Coronary artery (tissue), 2 donors: ENCODE results near the gene CRYL1.

Source experiments
- DNase-seq: peaks from one replicate; pipeline ENCODE4 v3.0.0-alpha.2; 2017; ENCODE audit warnings: low spot score
- H3K27ac ChIP-seq, 2 donors: fragments of 200-600 bp; sonication (generic); one replicate each; pipeline ENCODE4 v1.5.1; 2016 to 2019
- H3K4me3 ChIP-seq: fragments of 200-600 bp; sonication (generic); 2 replicates; pipeline ENCODE4 v1.5.1; 2016; ENCODE audit warnings: mild to moderate bottlenecking, moderate library complexity
- CTCF ChIP-seq: fragments of 200-600 bp; sonication (generic); IDR thresholded peaks from one replicate; pipeline ENCODE4 v1.5.1; 2019; ENCODE audit warnings: antibody characterized with exemption

CRYL1 gene

DNA sequence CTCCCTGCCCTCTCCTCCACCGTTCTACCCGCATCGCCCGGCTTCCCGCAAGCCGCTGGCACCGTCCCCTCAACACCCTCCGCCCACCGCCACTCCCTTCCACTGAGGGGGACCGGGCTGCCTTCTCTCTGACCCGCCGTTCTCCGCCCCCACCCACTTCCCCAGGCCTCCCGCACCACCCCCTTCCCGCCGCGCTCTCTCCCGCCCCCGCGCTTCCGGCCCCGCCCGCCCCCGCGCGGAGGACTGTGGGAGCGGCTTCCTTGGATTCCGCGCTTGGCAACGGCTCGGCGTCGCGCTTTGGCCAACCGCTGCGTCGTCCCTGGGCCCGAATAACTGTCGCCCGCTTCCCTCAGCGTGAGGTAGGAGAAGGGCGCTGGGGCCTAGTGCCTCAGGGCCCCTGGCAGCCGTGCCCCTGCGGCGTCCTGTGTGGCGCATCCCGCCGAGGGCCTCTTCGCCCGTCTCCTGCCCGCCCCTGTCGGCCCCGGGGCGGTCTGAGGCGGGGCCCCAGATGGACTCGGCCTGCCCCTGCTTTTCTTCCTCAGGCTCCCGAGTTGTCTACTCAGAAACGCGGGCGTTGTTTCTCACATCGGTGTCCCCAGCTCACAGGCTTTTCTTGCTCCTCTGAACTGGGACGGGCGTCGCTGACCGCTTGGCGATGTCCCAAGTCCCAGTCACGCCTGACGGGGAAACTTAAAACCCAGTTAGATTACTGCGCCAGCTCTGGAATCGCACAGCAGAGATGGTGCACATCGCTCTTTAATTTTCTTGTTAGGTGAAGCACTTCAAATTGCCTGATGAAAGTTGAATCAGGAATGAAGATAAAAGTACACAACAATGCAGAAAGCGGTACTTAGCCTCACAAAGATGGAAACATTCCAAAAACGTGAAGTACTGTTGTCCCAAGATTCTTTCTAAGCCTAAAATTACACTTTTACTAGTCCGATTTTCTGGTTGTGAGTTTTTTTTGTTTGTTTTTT, 41.5 kb upstream of the CRYL1 start, which contains the start of gene IFT88:
Gene IFT88, plus strand, starts transcription at position 260 of the 977 bp plus-strand sequence. CDS start 7,229 bp downstream, outside the sequence.
- DNase-seq, result peak; percentile 91
- peak within 1 kb of the TSS; percentile 91 for H3K4me3 ChIP-seq
- peak within 1 kb of the TSS; percentile 92 to 97 for H3K27ac ChIP-seq
- no peak for TF ChIP-seq CTCF

- DNase-seq, result no peak
- H3K27ac ChIP-seq, result peak overlapping the region; percentile 92 to 97
- H3K4me3 ChIP-seq, result peak overlapping the region; percentile 91
- no peak for TF ChIP-seq CTCF
Measured at GRCh38 chr13:20566468-20566897, 40.8 kb upstream of the CRYL1 start.

DNA sequence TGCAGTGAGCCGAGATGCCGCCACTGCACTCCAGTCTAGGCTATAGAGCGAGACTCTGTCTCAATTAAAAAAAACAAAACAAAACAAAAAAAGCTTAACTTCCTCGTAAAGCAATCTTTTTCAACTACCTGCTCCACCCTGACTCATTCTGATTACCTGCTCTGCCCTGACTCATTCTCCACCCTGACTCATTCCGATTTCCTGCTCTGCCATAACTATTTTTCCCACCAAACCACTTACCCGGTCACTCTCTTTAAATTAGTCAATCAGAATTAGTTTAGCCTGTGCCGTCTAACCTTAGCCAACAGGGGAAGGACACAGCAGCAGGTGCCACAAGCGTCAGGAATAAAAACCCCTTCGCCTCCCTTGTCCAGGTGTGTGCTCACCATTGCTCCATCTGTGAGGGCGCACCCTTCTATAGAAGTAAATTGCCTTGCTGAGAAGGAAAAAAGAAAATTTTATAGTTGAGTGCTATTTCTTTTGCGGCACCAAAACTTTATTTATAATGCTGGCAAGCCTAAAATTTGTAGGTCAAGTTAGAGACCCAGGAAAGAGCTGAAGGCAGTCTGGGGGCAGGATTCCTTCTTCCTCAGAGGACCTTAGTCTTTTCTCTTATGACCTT, 39.6 kb upstream of the CRYL1 start:
- Histone ChIP-seq H3K4me3 (no peak overlapping the region), H3K27ac (no peak overlapping the region)
- no peak for DNase-seq
- no peak for TF ChIP-seq CTCF

GRCh38 chr13:20561741-20562140, 36.1 kb upstream of the CRYL1 start:
- Histone ChIP-seq H3K27ac (no peak overlapping the region), H3K4me3 (no peak overlapping the region)
- TF ChIP-seq CTCF, result no peak
- DNase-seq, result no peak

DNA sequence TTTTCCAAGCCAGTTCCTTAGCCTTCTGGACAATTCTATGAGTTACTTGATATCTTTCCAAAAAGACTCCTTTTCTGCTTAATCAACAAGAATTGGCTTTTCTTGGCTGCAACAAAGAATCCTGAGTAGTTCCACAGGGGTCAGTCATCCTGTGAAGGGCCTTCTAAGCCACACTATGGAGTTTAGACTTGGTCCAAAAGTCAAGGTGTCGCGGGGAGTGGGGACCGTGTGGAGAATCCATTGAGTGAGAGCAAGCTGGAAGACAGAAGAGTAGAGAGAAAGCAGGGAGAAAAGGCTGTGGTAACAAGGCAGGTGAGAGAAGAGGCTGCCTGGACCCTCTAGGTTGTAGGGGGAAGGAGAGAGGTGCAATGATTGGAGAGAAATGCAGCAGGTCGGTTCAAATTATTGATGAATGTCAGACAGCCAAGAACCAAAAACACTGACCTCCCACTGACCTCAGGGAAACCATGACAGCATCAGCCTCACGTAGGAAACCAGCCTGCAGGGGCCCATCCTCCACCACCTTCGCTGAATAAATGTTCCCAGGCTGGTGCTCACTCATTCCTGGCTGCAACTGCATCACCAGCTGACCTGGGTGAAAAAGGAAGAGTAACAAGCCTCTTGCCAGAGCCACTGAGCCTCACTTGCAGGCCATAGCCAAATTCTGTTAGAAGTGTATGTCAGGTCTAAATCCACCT, 34.2 kb upstream of the CRYL1 start:
- Histone ChIP-seq H3K27ac (no peak overlapping the region), H3K4me3 (no peak overlapping the region)
- TF ChIP-seq CTCF, result no peak
- DNase-seq, result no peak

DNA sequence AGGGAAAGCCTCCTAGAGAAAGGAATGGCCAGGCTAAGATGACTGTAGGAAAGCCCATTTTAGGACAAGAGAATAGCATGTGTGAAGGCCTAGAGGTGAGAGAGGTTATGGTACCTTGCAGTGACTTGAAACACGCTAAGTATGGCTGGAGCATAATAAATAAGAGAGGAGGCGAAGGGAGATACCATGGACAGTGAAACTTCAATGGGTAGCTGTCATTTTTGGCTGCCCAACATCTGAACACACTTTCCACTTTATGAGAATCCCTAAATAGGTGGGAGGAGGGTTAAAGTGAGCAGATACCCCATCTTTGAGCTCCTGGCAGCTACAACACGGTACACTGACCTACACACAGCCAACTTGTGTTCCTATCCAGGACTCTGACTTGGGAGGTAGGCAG, 33.3 kb upstream of the CRYL1 start:
- TF ChIP-seq CTCF, result no peak
- Histone ChIP-seq H3K4me3 (no peak overlapping the region), H3K27ac (no peak overlapping the region)
- DNase-seq, result no peak
